HepG2 (cell line): Measurements from ENCODE around the gene FAM72B. TPM values are rescaled to one million over a fixed set of nuclear protein-coding genes. Genes with fewer than 3 reads are reported as not detected.
A peak's percentile ranks its signal among the peaks of the same experiment; 100 is the strongest.
"Not testable (repeated sequence)": the region's sequence is repeated elsewhere in the genome, so short reads cannot be mapped to it uniquely, and the experiment has no call there.

Experiments
- ATAC-seq: fragments of 200-7000 bp; cut with Tn5 transposase; 3 replicates; pipeline ENCODE4 v1.9.1; 2020; ENCODE audit warnings: mild to moderate bottlenecking, moderate library complexity
- BruUV-seq: library from RNA; stranded (reverse); fragments of 400-500 nt; replicated peaks from 2 replicates; lab custom pipeline; 2021; lab: Mats Ljungman, UMichigan
- CTCF ChIA-PET: fragments of 300-600 bp; formaldehyde crosslinking; extraction: SDS; loops from one replicate; lab custom pipeline; 2021; ENCODE audit warnings: low total read pairs, inconsistent platforms, low intra/inter-chr PET ratio; lab: Yijun Ruan, JAX
- POLR2A ChIA-PET: fragments of 350-600 bp; sonication (Branson Sonifier 250); formaldehyde crosslinking; loops from one replicate; lab custom pipeline; 2020; ENCODE audit warnings: antibody characterized with exemption, inconsistent platforms; lab: Yijun Ruan, JAX
- DNase-seq: peaks from one replicate; pipeline ENCODE4 v3.0.0-alpha.2; 2015; ENCODE audit warnings: low spot score
- FAIRE-seq: peaks from 3 replicates; lab custom pipeline; 2011; peaks lifted over from hg19 to GRCh38; lab: Jason Lieb, UNC
- H2AFZ ChIP-seq: one replicate; pipeline ENCODE4 v1.6.1; 2011; ENCODE audit warnings: low read length, inconsistent platforms
- H3K27ac ChIP-seq: fragments of 300-600 bp; 3 replicates; pipeline ENCODE4 v1.8.0; 2011; ENCODE audit warnings: mixed run types, mild to moderate bottlenecking, mixed read lengths, low read length, inconsistent platforms; ENCODE audit not compliant: insufficient read depth; ENCODE audit errors: extremely low read length
- H3K27me3 ChIP-seq, 2 experiments: fragments of 200-600 bp in 1 of 2; 2 replicates in 1 of 2; 3 replicates in 1 of 2; pipeline versions ENCODE4 v1.6.0 to v1.8.0; 2011; ENCODE audit warnings: low read length in 2 of 2, mild to moderate bottlenecking in 2 of 2, moderate library complexity in 2 of 2, inconsistent platforms in 1 of 2; ENCODE audit not compliant: insufficient read depth in 2 of 2, control insufficient read depth in 1 of 2
- H3K36me3 ChIP-seq, 2 experiments: fragments of 200-600 bp in 1 of 2; replicated peaks in 1 of 2; 2 replicates in 1 of 2; 3 replicates in 1 of 2; pipeline versions ENCODE4 v1.5.1 to v1.8.0; 2011; ENCODE audit warnings: low read length in 2 of 2, inconsistent platforms in 1 of 2; ENCODE audit not compliant: insufficient read depth in 2 of 2, control insufficient read depth in 1 of 2
- H3K4me1 ChIP-seq: 2 replicates; pipeline ENCODE4 v1.5.1; 2012; ENCODE audit warnings: low read length, inconsistent platforms; ENCODE audit not compliant: insufficient read depth
- H3K4me2 ChIP-seq: 2 replicates; pipeline ENCODE4 v1.6.0; 2011; ENCODE audit warnings: low read depth, low read length, inconsistent platforms
- H3K4me3 ChIP-seq, 3 experiments: fragments of 200-600 bp in 1 of 3; sonication (generic), shearing (Covaris generic) in 1 of 3; replicated peaks in 1 of 3; 2 replicates each; pipeline ENCODE4 v1.5.1; 2011 to 2016; ENCODE audit warnings: low read length in 3 of 3, inconsistent platforms in 2 of 3, low read depth in 2 of 3, mild to moderate bottlenecking in 2 of 3, control low read depth in 1 of 3, mixed read lengths in 1 of 3; ENCODE audit not compliant: insufficient read depth in 1 of 3
- H3K79me2 ChIP-seq: one replicate; pipeline ENCODE4 v1.6.1; 2011; ENCODE audit warnings: low read length, inconsistent platforms; ENCODE audit not compliant: insufficient read depth
- H3K9ac ChIP-seq: 2 replicates; pipeline ENCODE4 v1.6.0; 2011; ENCODE audit warnings: mild to moderate bottlenecking, low read depth, low read length, inconsistent platforms; ENCODE audit not compliant: insufficient read depth
- H3K9me3 ChIP-seq: 2 replicates; pipeline ENCODE4 v1.5.1; 2012; ENCODE audit warnings: mild to moderate bottlenecking, low read length
- H4K20me1 ChIP-seq: 2 replicates; pipeline ENCODE4 v1.6.0; 2011; ENCODE audit warnings: inconsistent platforms, mild to moderate bottlenecking, low read length, moderate library complexity; ENCODE audit not compliant: insufficient read depth
- STAG1 ChIP-seq: sonication (generic); formaldehyde crosslinking; IDR thresholded peaks from 2 replicates; pipeline ENCODE4 v1.4.0; 2020; ENCODE audit warnings: missing genetic modification reagents
- WGBS: methylation state at CpG from one replicate; pipeline ENCODE4 v1.1.6; 2017; ENCODE audit warnings: low lambda C conversion rate; 5-methylcytosine and 5-hydroxymethylcytosine counted together
- in situ Hi-C: cut with HindIII; loops from 2 replicates; pipeline ENCODE4 v1.10.0; 2017; ENCODE audit warnings: low pct_unique_long_range_greater_than_20kb; ENCODE audit not compliant: extremely low pct_ligation_motif_present
- intact Hi-C: fragments of 100-400 bp; cut with micrococcal nuclease; formaldehyde crosslinking; loops from one replicate; pipeline ENCODE4 v1.10.0; 2022; ENCODE audit not compliant: unreplicated experiment
- polyA plus RNA-seq, 8 experiments: library from polyadenylated mRNA; depleted of rRNA in 3 of 8; stranded (reverse) in 7 of 8; unstranded in 1 of 8; fragments of >200 nt; fragmentation: Illumina TruSeq in 4 of 8; extraction: Trizol in 4 of 8; gene quantifications; 2 replicates each; pipeline versions ENCODE4 v1.2.1 to v1.2.3, GENCODE V29; 2011 to 2016; ENCODE audit warnings: low read depth in 4 of 8, missing spikeins in 1 of 8, mixed read lengths in 1 of 8; ENCODE audit not compliant: insufficient read depth in 1 of 8
- total RNA-seq, 5 experiments: library from RNA; depleted of rRNA; stranded (reverse); fragments of >200 nt; fragmentation: Illumina TruSeq; extraction: Trizol; gene quantifications; 2 replicates each; pipeline ENCODE4 v1.2.3, GENCODE V29; 2016; ENCODE audit warnings: low read depth in 1 of 5

FAM72B gene
- total and polyA plus RNA-seq, 2 of the 13 experiments (the other 11 are each of a cell fraction or from before 2014, with no cell fraction given) = 6.7 to 7.7 TPM

GRCh38 chr1:121155671-121156358 lies 28.3 kb downstream of the FAM72B start:
- peak; percentile 71 for ATAC-seq
- H3K36me3 ChIP-seq, H3K27ac ChIP-seq, H3K27me3 ChIP-seq, BruUV-seq, H2AFZ ChIP-seq, H3K4me3 ChIP-seq, CTCF ChIA-PET, POLR2A ChIA-PET, H3K9me3 ChIP-seq, H4K20me1 ChIP-seq, in situ Hi-C loops, H3K79me2 ChIP-seq, intact Hi-C loops, H3K4me1 ChIP-seq, FAIRE-seq, H3K9ac ChIP-seq, H3K4me2 ChIP-seq: not testable (repeated sequence)
- 66% methylated on average over 6 of the region's 6 CpGs for WGBS
- TF ChIP-seq STAG1 (CRISPR knock-in tag) = peak; percentile 35; the same call in 1 of the 2 replicates
- DNase-seq = peak; percentile 6

DNA sequence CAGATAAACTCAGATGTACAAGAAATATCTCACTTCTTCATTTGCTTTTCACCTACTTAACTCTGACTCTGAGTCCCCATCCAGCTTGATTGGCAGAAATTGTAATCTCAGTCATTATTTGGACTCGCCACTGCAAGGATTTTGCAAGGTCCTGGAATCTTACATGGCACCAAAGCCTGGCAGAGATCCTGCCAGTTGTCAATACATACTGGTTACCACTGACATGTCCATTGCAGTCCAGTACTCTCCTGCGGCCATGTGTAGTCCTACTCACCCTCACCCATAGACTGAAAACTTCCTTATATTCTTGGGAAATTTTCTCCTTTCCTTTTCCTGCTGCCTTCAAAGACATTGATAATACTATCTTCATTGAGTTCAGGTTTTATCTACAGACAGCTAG lies 29.3 kb downstream of the FAM72B start:
- FAIRE-seq, H3K79me2 ChIP-seq, H3K4me2 ChIP-seq, H3K9ac ChIP-seq, POLR2A ChIA-PET, in situ Hi-C loops, H3K36me3 ChIP-seq, DNase-seq, intact Hi-C loops, H2AFZ ChIP-seq, BruUV-seq, ATAC-seq, H3K4me3 ChIP-seq, CTCF ChIA-PET, H4K20me1 ChIP-seq, H3K9me3 ChIP-seq, H3K27me3 ChIP-seq, H3K27ac ChIP-seq, H3K4me1 ChIP-seq: not testable (repeated sequence)
- WGBS = 67% methylated on average over 1 of the region's 2 CpGs

- H2AFZ ChIP-seq, intact Hi-C loops, H3K79me2 ChIP-seq, in situ Hi-C loops, POLR2A ChIA-PET, DNase-seq, H4K20me1 ChIP-seq, FAIRE-seq, H3K27me3 ChIP-seq, H3K36me3 ChIP-seq, H3K9ac ChIP-seq, H3K27ac ChIP-seq, H3K9me3 ChIP-seq, H3K4me3 ChIP-seq, ATAC-seq, CTCF ChIA-PET, BruUV-seq, H3K4me2 ChIP-seq, H3K4me1 ChIP-seq: not testable (repeated sequence)
Measured at GRCh38 chr1:121152788-121153187, 31.4 kb downstream of the FAM72B start.

DNA sequence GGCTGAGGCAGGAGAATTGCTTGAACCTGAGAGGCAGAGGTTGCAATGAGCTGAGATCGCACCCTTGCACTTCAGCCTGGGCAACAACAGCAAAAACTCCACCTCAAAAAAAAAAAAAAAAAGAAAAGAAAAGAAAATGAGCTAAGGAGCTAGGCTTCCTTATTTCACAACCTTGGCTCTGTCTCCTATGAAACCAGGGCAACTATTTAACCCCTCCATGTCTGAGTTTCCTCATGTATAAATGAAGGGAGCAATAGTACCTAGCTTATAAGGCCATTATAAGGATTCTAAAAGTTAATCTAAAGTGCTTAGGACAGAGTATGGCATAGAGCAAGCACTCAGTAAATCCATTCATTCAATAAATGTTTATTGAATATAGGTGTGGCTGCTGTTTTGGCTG lies 32.8 kb downstream of the FAM72B start:
- H4K20me1 ChIP-seq, H3K36me3 ChIP-seq, H3K4me3 ChIP-seq, H3K4me2 ChIP-seq, H3K9me3 ChIP-seq, H3K27ac ChIP-seq, H3K79me2 ChIP-seq, DNase-seq, CTCF ChIA-PET, ATAC-seq, POLR2A ChIA-PET, in situ Hi-C loops, FAIRE-seq, H2AFZ ChIP-seq, intact Hi-C loops, H3K9ac ChIP-seq, BruUV-seq, H3K4me1 ChIP-seq, H3K27me3 ChIP-seq: not testable (repeated sequence)
- 71% methylated on average over 1 of the region's 1 CpG for WGBS
